Measurements from ENCODE around the gene PTPRG. TPM values are rescaled to one million over a fixed set of nuclear protein-coding genes. Genes with fewer than 3 reads are reported as not detected.

PTPRG gene
- total RNA-seq, 4 donors from 2014 or later, result 21.1 to 54.2 (median 30.6) TPM

DNA sequence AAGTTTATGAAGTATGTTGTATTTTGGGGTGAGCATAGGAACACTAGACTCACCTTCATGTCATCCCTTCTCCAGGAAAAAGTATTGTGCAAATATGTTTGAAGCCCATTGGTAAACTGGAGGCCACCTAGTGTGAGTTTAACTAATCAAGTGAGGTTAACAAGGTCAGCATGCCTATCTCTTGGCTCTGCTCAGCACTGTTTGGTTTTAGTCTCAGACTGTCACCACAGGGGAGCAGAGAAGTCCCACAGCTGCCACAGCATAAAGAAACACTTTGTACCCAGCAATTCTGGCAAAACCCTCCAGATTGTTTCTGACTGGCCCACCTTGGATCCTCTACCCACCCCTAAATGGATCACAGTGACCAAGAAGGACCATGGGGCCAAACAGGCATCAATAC lies 659.2 kb downstream of the PTPRG start:
- no peak for DNase-seq
- Histone ChIP-seq H3K27me3 (no peaks in the 10 kb centered on the region), H3K4me1 (no peaks in the 10 kb centered on the region), H3K27ac (no peak overlapping the region), H3K4me3 (no peak overlapping the region), H3K36me3 (peaks cover 0 to 33% of the 10 kb centered on the region in 2 donors), H3K9me3 (no peaks in the 10 kb centered on the region)
- TF ChIP-seq CTCF (IDR thresholded peaks at IDR 0.05 in 4 of 5, conservative IDR thresholded peaks at IDR 0.05 in 1 of 5) (no peak), POLR2A (IDR thresholded peaks at IDR 0.05) (no peak)
- ATAC-seq, result no peak
- intact Hi-C loops (cut with DNase I; ENCODE audit: low total_unique reads), result loop anchor here (5.0 kb wide), 1 partner anchor 92 kb away; no protein-coding TSS in a partner anchor
- in situ Hi-C loops (cut with MboI; ENCODE audit: low sequenced_read_pairs in 4 of 4), result no loop called here

- intact Hi-C loops (cut with DNase I; ENCODE audit: low total_unique reads) (no loop called here), in situ Hi-C loops (cut with MboI; ENCODE audit: low sequenced_read_pairs in 4 of 4) (no loop called here)
- no peaks in the 10 kb centered on the region for H3K9me3 ChIP-seq
- H3K4me3 ChIP-seq, result no peak overlapping the region
- no peak overlapping the region for H3K27ac ChIP-seq
- DNase-seq, result no peak
- TF ChIP-seq POLR2A (IDR thresholded peaks at IDR 0.05), result no peak
- TF ChIP-seq CTCF (IDR thresholded peaks at IDR 0.05 in 4 of 5, conservative IDR thresholded peaks at IDR 0.05 in 1 of 5), result no peak
- no peak for ATAC-seq
- H3K27me3 ChIP-seq, result no peaks in the 10 kb centered on the region
- H3K36me3 ChIP-seq, result peaks cover 0 to 17% of the 10 kb centered on the region in 2 donors
- H3K4me1 ChIP-seq, result no peaks in the 10 kb centered on the region
These were observed 663.7 kb downstream of the PTPRG start for GRCh38 chr3:62225051-62225450.

GRCh38 chr3:62226601-62227339 lies 665.4 kb downstream of the PTPRG start:
- in situ Hi-C loops (cut with MboI; ENCODE audit: low sequenced_read_pairs in 4 of 4) (no loop called here), intact Hi-C loops (cut with DNase I; ENCODE audit: low total_unique reads) (no loop called here)
- H3K9me3 ChIP-seq, result no peaks in the 10 kb centered on the region
- no peak overlapping the region for H3K4me3 ChIP-seq
- H3K27ac ChIP-seq, result no peak overlapping the region
- TF ChIP-seq CTCF (IDR thresholded peaks at IDR 0.05 in 4 of 5, conservative IDR thresholded peaks at IDR 0.05 in 1 of 5) (no peak), POLR2A (IDR thresholded peaks at IDR 0.05) (no peak)
- ATAC-seq, result no peak
- no peaks in the 10 kb centered on the region for H3K4me1 ChIP-seq
- H3K36me3 ChIP-seq, result peaks cover 0 to 12% of the 10 kb centered on the region in 2 donors
- DNase-seq, result no peak
- no peaks in the 10 kb centered on the region for H3K27me3 ChIP-seq

GRCh38 chr3:62228467-62228866 lies 667.1 kb downstream of the PTPRG start:
- Histone ChIP-seq H3K9me3 (no peaks in the 10 kb centered on the region), H3K4me3 (no peak overlapping the region), H3K4me1 (no peaks in the 10 kb centered on the region), H3K36me3 (peaks cover 0 to 5% of the 10 kb centered on the region in 2 donors), H3K27ac (no peak overlapping the region), H3K27me3 (no peaks in the 10 kb centered on the region)
- in situ Hi-C loops (cut with MboI; ENCODE audit: low sequenced_read_pairs in 4 of 4) (no loop called here), intact Hi-C loops (cut with DNase I; ENCODE audit: low total_unique reads) (no loop called here)
- DNase-seq, result no peak
- ATAC-seq, result no peak
- TF ChIP-seq POLR2A (IDR thresholded peaks at IDR 0.05) (no peak), CTCF (IDR thresholded peaks at IDR 0.05 in 4 of 5, conservative IDR thresholded peaks at IDR 0.05 in 1 of 5) (no peak)
